Spleen (tissue), 11 donors: ENCODE data around the gene HSCB. TPM values are rescaled to one million over a fixed set of nuclear protein-coding genes. Genes with fewer than 3 reads are reported as not detected.

ENCODE experiments used
- DNase-seq: peaks from one replicate; pipeline ENCODE4 v3.0.0-alpha.2; 2020
- H3K27ac ChIP-seq, 8 donors: fragments of 200-600 bp; sonication (generic) in 7 of 8; 1 replicate in 4 of 8; 2 replicates in 4 of 8; pipeline versions ENCODE4 v1.5.0 to v1.8.0; 2016 to 2021; ENCODE audit warnings: inconsistent platforms in 4 of 8, mild to moderate bottlenecking in 4 of 8, moderate library complexity in 1 of 8
- H3K27me3 ChIP-seq, 7 donors: fragments of 200-600 bp; sonication (generic) in 6 of 7; replicated peaks in 1 of 7; 1 replicate in 4 of 7; 2 replicates in 3 of 7; pipeline versions ENCODE4 v1.5.0 to v1.8.0; 2016 to 2021; ENCODE audit warnings: inconsistent platforms in 3 of 7, mild to moderate bottlenecking in 1 of 7
- H3K36me3 ChIP-seq, 6 donors: fragments of 200-600 bp; sonication (generic) in 5 of 6; 1 replicate in 4 of 6; 2 replicates in 2 of 6; pipeline versions ENCODE4 v1.5.0 to v1.8.0; 2016 to 2021; ENCODE audit warnings: inconsistent platforms in 2 of 6
- H3K4me1 ChIP-seq, 6 donors: fragments of 200-600 bp; sonication (generic) in 5 of 6; 1 replicate in 3 of 6; 2 replicates in 3 of 6; pipeline versions ENCODE4 v1.5.0 to v1.8.0; 2016 to 2021; ENCODE audit warnings: inconsistent platforms in 3 of 6
- H3K4me3 ChIP-seq, 8 donors: fragments of 200-600 bp; sonication (generic) in 7 of 8; 1 replicate in 4 of 8; 2 replicates in 4 of 8; pipeline versions ENCODE4 v1.5.0 to v1.8.0; 2016 to 2021; ENCODE audit warnings: inconsistent platforms in 4 of 8, mild to moderate bottlenecking in 4 of 8, moderate library complexity in 2 of 8
- H3K9me3 ChIP-seq, 8 donors: fragments of 200-600 bp; sonication (generic) in 7 of 8; 1 replicate in 4 of 8; 2 replicates in 4 of 8; pipeline versions ENCODE4 v1.5.0 to v1.8.0; 2016 to 2021; ENCODE audit warnings: inconsistent platforms in 4 of 8
- POLR2A ChIP-seq, 3 donors: fragments of 450-650 bp; IDR thresholded peaks; one replicate each; pipeline ENCODE4 v1.5.1; 2017; ENCODE audit warnings: antibody characterized with exemption in 3 of 3, mild to moderate bottlenecking in 1 of 3
- POLR2AphosphoS5 ChIP-seq, 3 donors: sonication (generic); formaldehyde crosslinking; IDR thresholded peaks; one replicate each; pipeline ENCODE4 v1.5.1; 2017; ENCODE audit warnings: antibody characterized with exemption in 3 of 3
- WGBS, 5 donors: extraction: QIAGEN DNeasy Blood & Tissue Kit in 3 of 5; methylation state at CpG; one replicate each; pipeline versions ENCODE4 v1.1.5 to v1.1.7; 2013 to 2018; 5-methylcytosine and 5-hydroxymethylcytosine counted together
- intact Hi-C: fragments of 100-400 bp; cut with DNase I; formaldehyde crosslinking; loops from one replicate; pipeline ENCODE4 v1.15.0; 2023; ENCODE audit warnings: low total_unique reads
- polyA plus RNA-seq, 3 donors: library from polyadenylated mRNA; stranded (reverse); fragments of 200-250 nt; gene quantifications; one replicate each; pipeline ENCODE4 v1.2.1, GENCODE V29; 2013
- total RNA-seq, 7 donors: library from RNA; depleted of rRNA in 3 of 7; stranded (reverse); fragments of >200 nt in 3 of 7; fragmentation: NEBNext Ultra II Directional in 4 of 7; extraction: Animal tissue kit (Norgen Biotek cat#: 25700) in 4 of 7; gene quantifications; one replicate each; pipeline versions ENCODE4 v1.1.0 to v1.2.1, GENCODE V29; 2016 to 2021
- TF ChIP-seq, protein P1 (sequence below), 11 experiments: fragments of 200-600 bp in 7 of 11; fragments of 450-650 bp in 4 of 11; sonication (generic) in 4 of 11; IDR thresholded peaks in 8 of 11; conservative IDR thresholded peaks in 3 of 11; 1 replicate in 7 of 11; 2 replicates in 4 of 11; pipeline versions ENCODE4 v1.4.0 to v1.8.0; 2016 to 2021; ENCODE audit warnings: antibody characterized with exemption in 11 of 11, inconsistent platforms in 4 of 11, mild to moderate bottlenecking in 1 of 11
- donor health status: healthy with polysubstance abuse.
- donor health status: DM: no; HTN: no; CAD: no; lungs with moderate emphysema.
- donor health status: DM: no; HTN: no; CAD: no.
- donor health status: Bipolar disorder and iron deficiency.
- donor health status: healthy.
- donor health status: DM: no; HTN: no; CAD: no.
- donor health status: DM: yes; HTN: yes; CAD: no.

The HSCB gene
- total and polyA plus RNA-seq, 10 donors, result 13.5 to 26.6 (median 19.0) TPM

GRCh38 chr22:28718044-28718443 lies 23.8 kb upstream of the HSCB start:
- H3K4me1 ChIP-seq, result no peaks in the 10 kb centered on the region
- no peak for DNase-seq
- intact Hi-C loops, result no loop called here
- no peaks in the 10 kb centered on the region for H3K9me3 ChIP-seq
- H3K27ac ChIP-seq, result no peak overlapping the region
- no peak overlapping the region for H3K4me3 ChIP-seq
- H3K36me3 ChIP-seq, result peaks cover 0 to 44% (median 6%) of the 10 kb centered on the region in 6 donors
- 87 to 98% (median 94%) methylated on average over 3 of the region's 3 CpGs for WGBS, 5 donors
- TF ChIP-seq, protein P1, sequence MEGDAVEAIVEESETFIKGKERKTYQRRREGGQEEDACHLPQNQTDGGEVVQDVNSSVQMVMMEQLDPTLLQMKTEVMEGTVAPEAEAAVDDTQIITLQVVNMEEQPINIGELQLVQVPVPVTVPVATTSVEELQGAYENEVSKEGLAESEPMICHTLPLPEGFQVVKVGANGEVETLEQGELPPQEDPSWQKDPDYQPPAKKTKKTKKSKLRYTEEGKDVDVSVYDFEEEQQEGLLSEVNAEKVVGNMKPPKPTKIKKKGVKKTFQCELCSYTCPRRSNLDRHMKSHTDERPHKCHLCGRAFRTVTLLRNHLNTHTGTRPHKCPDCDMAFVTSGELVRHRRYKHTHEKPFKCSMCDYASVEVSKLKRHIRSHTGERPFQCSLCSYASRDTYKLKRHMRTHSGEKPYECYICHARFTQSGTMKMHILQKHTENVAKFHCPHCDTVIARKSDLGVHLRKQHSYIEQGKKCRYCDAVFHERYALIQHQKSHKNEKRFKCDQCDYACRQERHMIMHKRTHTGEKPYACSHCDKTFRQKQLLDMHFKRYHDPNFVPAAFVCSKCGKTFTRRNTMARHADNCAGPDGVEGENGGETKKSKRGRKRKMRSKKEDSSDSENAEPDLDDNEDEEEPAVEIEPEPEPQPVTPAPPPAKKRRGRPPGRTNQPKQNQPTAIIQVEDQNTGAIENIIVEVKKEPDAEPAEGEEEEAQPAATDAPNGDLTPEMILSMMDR (IDR thresholded peaks at IDR 0.05 in 8 of 11, conservative IDR thresholded peaks at IDR 0.05 in 3 of 11), result no peak
- TF ChIP-seq POLR2AphosphoS5 (IDR thresholded peaks at IDR 0.05) (no peak), POLR2A (IDR thresholded peaks at IDR 0.05) (no peak)
- no peaks in the 10 kb centered on the region for H3K27me3 ChIP-seq

DNA sequence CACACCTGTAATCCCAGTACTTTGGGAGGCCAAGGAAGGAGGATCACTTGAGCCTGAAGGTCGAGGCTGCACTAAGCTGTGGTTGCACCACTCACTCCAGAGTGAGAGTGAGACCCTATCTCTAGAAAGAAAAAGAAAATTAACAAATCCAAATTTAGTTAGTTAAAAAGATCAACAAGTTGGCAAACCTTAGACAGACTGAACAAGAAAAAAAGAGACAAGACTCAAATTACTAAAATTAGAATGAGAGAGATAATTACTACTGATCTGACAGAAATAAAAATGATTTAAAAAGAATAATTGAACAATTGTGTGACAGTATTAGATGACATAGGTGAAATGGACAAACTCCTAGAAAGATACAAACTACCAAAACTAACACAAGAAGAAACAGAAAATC lies 13.8 kb upstream of the HSCB start:
- no peak overlapping the region for H3K4me3 ChIP-seq
- no peak for DNase-seq
- TF ChIP-seq POLR2A (IDR thresholded peaks at IDR 0.05) (no peak), POLR2AphosphoS5 (IDR thresholded peaks at IDR 0.05) (no peak)
- TF ChIP-seq, protein P1 (IDR thresholded peaks at IDR 0.05 in 8 of 11, conservative IDR thresholded peaks at IDR 0.05 in 3 of 11), result no peak
- no peak overlapping the region for H3K27ac ChIP-seq
- intact Hi-C loops, result no loop called here
- no peaks in the 10 kb centered on the region for H3K27me3 ChIP-seq
- H3K36me3 ChIP-seq, result peaks cover 0 to 67% (median 18%) of the 10 kb centered on the region in 6 donors
- H3K4me1 ChIP-seq, result no peaks in the 10 kb centered on the region
- H3K9me3 ChIP-seq, result no peaks in the 10 kb centered on the region
- WGBS, 5 donors, result 93 to 100% (median 95%) methylated on average over 1 of the region's 1 CpG

- 87 to 91% (median 89%) methylated on average over 10 of the region's 10 CpGs for WGBS, 5 donors
- Histone ChIP-seq H3K9me3 (no peaks in the 10 kb centered on the region), H3K36me3 (peaks cover 0 to 67% (median 21%) of the 10 kb centered on the region in 6 donors), H3K27me3 (no peaks in the 10 kb centered on the region), H3K4me1 (no peaks in the 10 kb centered on the region), H3K27ac (no peak overlapping the region), H3K4me3 (no peak overlapping the region)
- DNase-seq, result no peak
- TF ChIP-seq, protein P1 (IDR thresholded peaks at IDR 0.05 in 8 of 11, conservative IDR thresholded peaks at IDR 0.05 in 3 of 11), result no peak
- no peak for TF ChIP-seq POLR2AphosphoS5 (IDR thresholded peaks at IDR 0.05)
- no peak for TF ChIP-seq POLR2A (IDR thresholded peaks at IDR 0.05)
- intact Hi-C loops, result no loop called here
Measured at GRCh38 chr22:28728621-28729313, 13.1 kb upstream of the HSCB start.

DNA sequence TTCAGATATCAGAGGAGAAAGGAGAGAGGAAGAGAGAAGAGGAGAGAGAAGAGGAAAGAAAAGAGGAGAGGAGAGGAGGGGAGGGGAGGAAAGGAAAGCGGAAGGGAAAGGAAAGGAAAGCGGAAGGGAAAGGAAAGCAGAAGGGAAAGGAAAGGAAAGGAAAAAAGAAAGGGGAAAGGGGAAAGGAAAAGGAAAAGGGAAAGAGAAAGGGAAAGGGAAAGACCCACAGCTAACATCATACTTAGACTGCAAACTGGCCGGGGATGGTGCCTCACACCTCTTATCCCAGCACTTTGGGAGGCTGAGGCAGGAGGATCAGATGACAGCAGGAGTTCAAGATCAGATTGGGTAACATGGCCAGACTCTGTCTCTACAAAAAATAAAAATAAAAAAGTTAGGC lies 11.7 kb upstream of the HSCB start:
- H3K27me3 ChIP-seq, result no peaks in the 10 kb centered on the region
- TF ChIP-seq POLR2AphosphoS5 (IDR thresholded peaks at IDR 0.05), result no peak
- TF ChIP-seq, protein P1 (IDR thresholded peaks at IDR 0.05 in 8 of 11, conservative IDR thresholded peaks at IDR 0.05 in 3 of 11), result no peak
- TF ChIP-seq POLR2A (IDR thresholded peaks at IDR 0.05), result no peak

More for the DNA sequence above, 11.7 kb upstream of the HSCB start:
- H3K27ac ChIP-seq, result no peak overlapping the region
- no peak for DNase-seq
- WGBS, 5 donors, result 79 to 95% (median 90%) methylated on average over 3 of the region's 3 CpGs
- no peaks in the 10 kb centered on the region for H3K9me3 ChIP-seq
- H3K36me3 ChIP-seq, result peaks cover 0 to 63% (median 11%) of the 10 kb centered on the region in 6 donors
- no peak overlapping the region for H3K4me3 ChIP-seq
- H3K4me1 ChIP-seq, result no peaks in the 10 kb centered on the region
- intact Hi-C loops, result no loop called here
